ENCODE measurements around the gene CTBS. TPM values are rescaled to one million over a fixed set of nuclear protein-coding genes. Genes with fewer than 3 reads are reported as not detected.
"Not testable (repeated sequence)": the region's sequence is repeated elsewhere in the genome, so short reads cannot be mapped to it uniquely, and the experiment has no call there.

Gene CTBS
- total and polyA plus RNA-seq, 2 donors, result 7.6 to 12.5 TPM

- 90% methylated on average over 3 of the region's 3 CpGs for WGBS
- Histone ChIP-seq H3K4me1 (ENCODE audit: control insufficient read depth in 2 of 2, insufficient read depth in 2 of 2, low read length in 2 of 2) (no peaks in the 10 kb centered on the region), H3K4me3 (ENCODE audit: low read length in 2 of 2) (no peak overlapping the region), H3K27me3 (ENCODE audit: control insufficient read depth in 2 of 2, insufficient read depth in 1 of 2, low read length in 1 of 2) (no peaks in the 10 kb centered on the region), H3K9me3 (ENCODE audit: control insufficient read depth in 2 of 2, insufficient read depth in 1 of 2, low read length in 1 of 2) (no peaks in the 10 kb centered on the region), H3K36me3 (ENCODE audit: control insufficient read depth in 2 of 2, insufficient read depth in 2 of 2, low read length in 1 of 2) (no peaks in the 10 kb centered on the region), H3K27ac (ENCODE audit: low read depth in 1 of 2, low read length in 1 of 2) (no peak overlapping the region)
- DNase-seq (ENCODE audit: low read depth in 6 of 9, low spot score in 9 of 9), result no peak
These were observed 24.2 kb upstream of the CTBS start for GRCh38 chr1:84598418-84598817.

DNA sequence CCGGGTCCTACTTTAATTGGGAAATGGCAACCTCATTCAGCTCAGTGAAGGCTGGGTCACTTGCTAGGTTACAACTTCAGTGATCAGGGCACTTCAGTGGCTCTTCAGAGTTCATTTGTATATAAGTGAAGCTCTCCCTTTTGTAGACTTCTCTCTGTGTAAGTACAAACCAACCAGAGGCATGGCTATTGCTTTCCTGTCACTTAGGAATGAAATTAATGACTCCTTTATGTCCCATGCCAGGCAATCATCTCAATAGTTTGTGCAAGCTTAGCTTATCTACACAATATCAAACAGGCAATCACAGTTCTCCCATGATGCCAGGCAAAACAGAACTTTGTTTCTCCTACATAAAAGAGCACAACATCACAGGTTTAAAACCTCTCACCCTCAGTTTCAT, 22.8 kb upstream of the CTBS start:
- no peak for DNase-seq (ENCODE audit: low read depth in 6 of 9, low spot score in 9 of 9)

GRCh38 chr1:84594959-84595358, 20.7 kb upstream of the CTBS start:
- 96% methylated on average over 2 of the region's 2 CpGs for WGBS
- not testable (repeated sequence) for H3K36me3 ChIP-seq (ENCODE audit: control insufficient read depth in 2 of 2, insufficient read depth in 2 of 2, low read length in 1 of 2)

More for the DNA sequence above, 22.8 kb upstream of the CTBS start:
- no peaks in the 10 kb centered on the region for H3K27me3 ChIP-seq (ENCODE audit: control insufficient read depth in 2 of 2, insufficient read depth in 1 of 2, low read length in 1 of 2)
- H3K9me3 ChIP-seq (ENCODE audit: control insufficient read depth in 2 of 2, insufficient read depth in 1 of 2, low read length in 1 of 2), result no peaks in the 10 kb centered on the region
- no peak overlapping the region for H3K27ac ChIP-seq (ENCODE audit: low read depth in 1 of 2, low read length in 1 of 2)
- 97% methylated on average over 1 of the region's 1 CpG for WGBS
- H3K36me3 ChIP-seq (ENCODE audit: control insufficient read depth in 2 of 2, insufficient read depth in 2 of 2, low read length in 1 of 2), result no peaks in the 10 kb centered on the region
- H3K4me3 ChIP-seq (ENCODE audit: low read length in 2 of 2), result no peak overlapping the region
- no peaks in the 10 kb centered on the region for H3K4me1 ChIP-seq (ENCODE audit: control insufficient read depth in 2 of 2, insufficient read depth in 2 of 2, low read length in 2 of 2)

DNA sequence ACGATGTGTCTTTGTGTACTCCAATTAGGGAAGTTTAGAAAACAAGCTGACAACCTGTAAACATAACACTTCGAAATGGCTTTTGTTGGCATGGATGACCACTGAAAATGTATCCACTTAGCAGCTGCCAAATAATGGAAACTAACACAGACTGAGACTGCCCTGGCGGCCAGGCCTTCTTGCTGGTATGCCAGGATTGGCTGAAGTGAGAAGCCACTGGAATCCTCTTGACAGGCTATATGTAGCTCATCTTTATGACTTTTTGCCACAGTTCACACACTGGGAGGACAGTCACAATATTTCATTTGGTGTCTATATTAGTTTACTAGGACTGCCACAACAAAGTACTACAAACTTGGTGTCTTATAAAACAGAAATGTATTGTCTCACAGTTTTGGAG, 12.9 kb upstream of the CTBS start:
- H3K27me3 ChIP-seq (ENCODE audit: control insufficient read depth in 2 of 2, insufficient read depth in 1 of 2, low read length in 1 of 2), result no peaks in the 10 kb centered on the region
- no peak for DNase-seq (ENCODE audit: low read depth in 6 of 9, low spot score in 9 of 9)
- H3K4me1 ChIP-seq (ENCODE audit: control insufficient read depth in 2 of 2, insufficient read depth in 2 of 2, low read length in 2 of 2), result no peaks in the 10 kb centered on the region
- H3K9me3 ChIP-seq (ENCODE audit: control insufficient read depth in 2 of 2, insufficient read depth in 1 of 2, low read length in 1 of 2), result peaks cover 0 to 5% of the 10 kb centered on the region in 2 donors
- no peaks in the 10 kb centered on the region for H3K36me3 ChIP-seq (ENCODE audit: control insufficient read depth in 2 of 2, insufficient read depth in 2 of 2, low read length in 1 of 2)
- 94% methylated on average over 3 of the region's 3 CpGs for WGBS
- no peak overlapping the region for H3K27ac ChIP-seq (ENCODE audit: low read depth in 1 of 2, low read length in 1 of 2)
- H3K4me3 ChIP-seq (ENCODE audit: low read length in 2 of 2), result no peak overlapping the region

More at GRCh38 chr1:84594959-84595358, 20.7 kb upstream of the CTBS start:
- not testable (repeated sequence) for DNase-seq (ENCODE audit: low read depth in 6 of 9, low spot score in 9 of 9); H3K27me3 ChIP-seq (ENCODE audit: control insufficient read depth in 2 of 2, insufficient read depth in 1 of 2, low read length in 1 of 2); H3K27ac ChIP-seq (ENCODE audit: low read depth in 1 of 2, low read length in 1 of 2); H3K9me3 ChIP-seq (ENCODE audit: control insufficient read depth in 2 of 2, insufficient read depth in 1 of 2, low read length in 1 of 2); H3K4me1 ChIP-seq (ENCODE audit: control insufficient read depth in 2 of 2, insufficient read depth in 2 of 2, low read length in 2 of 2); H3K4me3 ChIP-seq (ENCODE audit: low read length in 2 of 2)

- Histone ChIP-seq H3K9me3 (ENCODE audit: control insufficient read depth in 2 of 2, insufficient read depth in 1 of 2, low read length in 1 of 2) (peaks cover 0 to 5% of the 10 kb centered on the region in 2 donors), H3K4me1 (ENCODE audit: control insufficient read depth in 2 of 2, insufficient read depth in 2 of 2, low read length in 2 of 2) (no peaks in the 10 kb centered on the region), H3K27me3 (ENCODE audit: control insufficient read depth in 2 of 2, insufficient read depth in 1 of 2, low read length in 1 of 2) (no peaks in the 10 kb centered on the region), H3K36me3 (ENCODE audit: control insufficient read depth in 2 of 2, insufficient read depth in 2 of 2, low read length in 1 of 2) (no peaks in the 10 kb centered on the region), H3K27ac (ENCODE audit: low read depth in 1 of 2, low read length in 1 of 2) (no peak overlapping the region), H3K4me3 (ENCODE audit: low read length in 2 of 2) (no peak overlapping the region)
- 98% methylated on average over 1 of the region's 1 CpG for WGBS
- DNase-seq (ENCODE audit: low read depth in 6 of 9, low spot score in 9 of 9), result no peak
These were observed 11.6 kb upstream of the CTBS start for GRCh38 chr1:84585803-84586202.

- H3K27ac ChIP-seq (ENCODE audit: low read depth in 1 of 2, low read length in 1 of 2), result no peak overlapping the region
These were observed 9.9 kb upstream of the CTBS start for GRCh38 chr1:84584126-84584525.

DNA sequence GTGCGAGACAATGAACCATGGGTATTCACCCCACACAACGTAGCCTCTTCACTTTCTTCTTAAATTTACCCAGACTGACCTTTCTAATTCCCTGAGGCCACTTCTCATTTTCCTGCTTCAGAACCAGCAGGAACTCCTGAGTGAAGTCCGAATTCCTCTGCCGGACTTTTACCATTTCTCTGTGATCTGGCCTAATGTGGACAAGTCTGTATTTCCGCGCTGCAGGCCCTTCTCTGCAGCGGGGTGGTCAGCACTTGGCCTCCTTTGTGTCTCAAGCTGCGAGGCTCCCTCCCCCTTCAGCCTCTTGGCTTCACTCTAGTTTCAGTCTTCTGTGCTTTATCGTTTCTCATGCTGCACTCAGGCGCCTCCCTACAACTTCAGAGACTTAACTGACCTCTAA, 9.4 kb upstream of the CTBS start:
- H3K4me1 ChIP-seq (ENCODE audit: control insufficient read depth in 2 of 2, insufficient read depth in 2 of 2, low read length in 2 of 2), result no peaks in the 10 kb centered on the region
- no peak overlapping the region for H3K4me3 ChIP-seq (ENCODE audit: low read length in 2 of 2)
- 97% methylated on average over 10 of the region's 10 CpGs for WGBS
- H3K27me3 ChIP-seq (ENCODE audit: control insufficient read depth in 2 of 2, insufficient read depth in 1 of 2, low read length in 1 of 2), result no peaks in the 10 kb centered on the region
- no peak for DNase-seq (ENCODE audit: low read depth in 6 of 9, low spot score in 9 of 9)
- peaks cover 0 to 5% of the 10 kb centered on the region in 2 donors for H3K9me3 ChIP-seq (ENCODE audit: control insufficient read depth in 2 of 2, insufficient read depth in 1 of 2, low read length in 1 of 2)
- no peaks in the 10 kb centered on the region for H3K36me3 ChIP-seq (ENCODE audit: control insufficient read depth in 2 of 2, insufficient read depth in 2 of 2, low read length in 1 of 2)
- no peak overlapping the region for H3K27ac ChIP-seq (ENCODE audit: low read depth in 1 of 2, low read length in 1 of 2)

More at GRCh38 chr1:84584126-84584525, 9.9 kb upstream of the CTBS start:
- no peak for DNase-seq (ENCODE audit: low read depth in 6 of 9, low spot score in 9 of 9)
- no peak overlapping the region for H3K4me3 ChIP-seq (ENCODE audit: low read length in 2 of 2)
- H3K36me3 ChIP-seq (ENCODE audit: control insufficient read depth in 2 of 2, insufficient read depth in 2 of 2, low read length in 1 of 2), result no peaks in the 10 kb centered on the region
- peaks cover 0 to 5% of the 10 kb centered on the region in 2 donors for H3K9me3 ChIP-seq (ENCODE audit: control insufficient read depth in 2 of 2, insufficient read depth in 1 of 2, low read length in 1 of 2)
- no peaks in the 10 kb centered on the region for H3K4me1 ChIP-seq (ENCODE audit: control insufficient read depth in 2 of 2, insufficient read depth in 2 of 2, low read length in 2 of 2)
- H3K27me3 ChIP-seq (ENCODE audit: control insufficient read depth in 2 of 2, insufficient read depth in 1 of 2, low read length in 1 of 2), result no peaks in the 10 kb centered on the region
- WGBS, result 98% methylated on average over 2 of the region's 2 CpGs

DNA sequence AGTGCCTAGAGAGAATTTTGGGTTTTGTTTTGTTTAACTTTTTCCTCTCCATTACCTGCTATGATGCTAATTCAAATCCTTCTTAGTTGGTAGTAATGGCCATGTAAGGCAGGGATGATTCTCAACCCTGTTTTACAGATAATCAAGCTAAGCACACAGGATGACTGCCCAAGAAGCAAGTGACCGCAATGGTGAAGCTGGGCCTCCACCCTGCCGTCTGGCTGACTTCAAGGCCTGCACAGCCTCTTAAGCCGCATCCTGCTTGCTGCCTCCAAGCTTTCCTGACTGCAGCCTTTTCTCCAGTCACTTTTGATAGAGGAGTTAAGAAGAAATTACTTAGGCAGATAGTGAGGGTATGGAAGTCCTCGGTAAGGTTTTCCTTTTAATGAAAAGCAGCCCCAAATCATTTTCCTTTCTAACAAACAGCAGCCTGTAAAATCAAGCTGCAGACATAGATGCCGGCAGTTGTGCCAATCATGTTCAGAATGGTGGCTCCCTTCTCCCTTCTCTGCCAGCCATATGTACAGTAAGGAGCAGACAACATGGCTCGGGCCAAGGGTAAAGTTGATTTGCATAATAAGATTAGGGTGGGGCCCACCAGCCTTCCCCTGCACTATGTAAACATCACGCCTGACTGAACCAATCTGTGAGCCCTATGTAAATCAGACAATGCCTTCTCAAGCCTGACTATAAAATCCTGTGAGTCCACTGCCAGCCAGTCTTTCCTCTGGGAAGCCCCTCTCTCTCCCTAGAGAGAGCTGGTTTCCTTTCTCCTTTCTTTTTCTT, 8.8 kb upstream of the CTBS start:
- no peak overlapping the region for H3K4me3 ChIP-seq (ENCODE audit: low read length in 2 of 2)
- no peaks in the 10 kb centered on the region for H3K4me1 ChIP-seq (ENCODE audit: control insufficient read depth in 2 of 2, insufficient read depth in 2 of 2, low read length in 2 of 2)
- peaks cover 0 to 5% of the 10 kb centered on the region in 2 donors for H3K9me3 ChIP-seq (ENCODE audit: control insufficient read depth in 2 of 2, insufficient read depth in 1 of 2, low read length in 1 of 2)
- H3K27ac ChIP-seq (ENCODE audit: low read depth in 1 of 2, low read length in 1 of 2), result no peak overlapping the region
- H3K27me3 ChIP-seq (ENCODE audit: control insufficient read depth in 2 of 2, insufficient read depth in 1 of 2, low read length in 1 of 2), result no peaks in the 10 kb centered on the region
- no peak for DNase-seq (ENCODE audit: low read depth in 6 of 9, low spot score in 9 of 9)
- WGBS, result 98% methylated on average over 7 of the region's 7 CpGs
- no peaks in the 10 kb centered on the region for H3K36me3 ChIP-seq (ENCODE audit: control insufficient read depth in 2 of 2, insufficient read depth in 2 of 2, low read length in 1 of 2)

DNA sequence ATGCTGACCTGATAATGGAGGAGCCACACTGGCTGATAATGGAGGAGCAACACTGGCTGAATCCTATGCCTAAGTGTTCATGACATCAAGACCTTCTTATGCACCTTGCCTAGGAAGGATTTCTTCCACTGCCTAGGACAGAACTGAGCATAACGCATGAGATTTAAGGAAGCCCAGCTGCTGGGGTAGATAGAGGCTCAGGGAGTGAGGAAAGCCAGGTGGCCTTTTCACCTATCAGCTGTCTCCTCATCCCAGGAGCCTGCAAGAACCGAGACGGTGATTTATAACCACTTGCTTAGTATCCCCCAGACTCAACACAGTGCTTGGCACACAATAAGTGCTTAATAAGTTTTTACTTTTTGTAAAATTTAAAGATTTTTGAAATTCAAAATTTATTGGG, 7.4 kb upstream of the CTBS start:
- H3K36me3 ChIP-seq (ENCODE audit: control insufficient read depth in 2 of 2, insufficient read depth in 2 of 2, low read length in 1 of 2), result no peaks in the 10 kb centered on the region
- no peaks in the 10 kb centered on the region for H3K4me1 ChIP-seq (ENCODE audit: control insufficient read depth in 2 of 2, insufficient read depth in 2 of 2, low read length in 2 of 2)
- DNase-seq (ENCODE audit: low read depth in 6 of 9, low spot score in 9 of 9), result no peak
- no peak overlapping the region for H3K4me3 ChIP-seq (ENCODE audit: low read length in 2 of 2)
- H3K27ac ChIP-seq (ENCODE audit: low read depth in 1 of 2, low read length in 1 of 2), result no peak overlapping the region
- WGBS, result 95% methylated on average over 3 of the region's 3 CpGs
- H3K27me3 ChIP-seq (ENCODE audit: control insufficient read depth in 2 of 2, insufficient read depth in 1 of 2, low read length in 1 of 2), result no peaks in the 10 kb centered on the region
- H3K9me3 ChIP-seq (ENCODE audit: control insufficient read depth in 2 of 2, insufficient read depth in 1 of 2, low read length in 1 of 2), result peaks cover 0 to 5% of the 10 kb centered on the region in 2 donors

All from thymus (tissue), 11 donors.